HFFc6 (cell line): ENCODE data around the gene THADA. TPM values are rescaled to one million over a fixed set of nuclear protein-coding genes. Genes with fewer than 3 reads are reported as not detected.
A peak's percentile ranks its signal among the peaks of the same experiment; 100 is the strongest.

Experiments
- DNase-seq: peaks from one replicate; pipeline ENCODE4 v3.0.0-alpha.2; 2018
- H3K27ac Mint-ChIP-seq: 2 replicates; pipeline ENCODE4 v1.8.0; 2020; ENCODE audit warnings: mild to moderate bottlenecking, mixed read lengths
- H3K27me3 Mint-ChIP-seq: 2 replicates; pipeline ENCODE4 v1.8.0; 2021; ENCODE audit warnings: mild to moderate bottlenecking, moderate library complexity, mixed read lengths; ENCODE audit not compliant: insufficient read depth
- H3K36me3 Mint-ChIP-seq: 2 replicates; pipeline ENCODE4 v1.8.0; 2021; ENCODE audit warnings: low read depth, mixed read lengths
- H3K4me1 Mint-ChIP-seq: 2 replicates; pipeline ENCODE4 v1.8.0; 2020; ENCODE audit warnings: low read depth, mixed read lengths
- H3K4me3 Mint-ChIP-seq: 2 replicates; pipeline ENCODE4 v1.8.0; 2020; ENCODE audit warnings: mild to moderate bottlenecking, moderate library complexity, mixed read lengths
- H3K9me3 Mint-ChIP-seq: 2 replicates; pipeline ENCODE4 v1.8.0; 2020; ENCODE audit warnings: mild to moderate bottlenecking, mixed read lengths
- CTCF ChIP-seq: fragments of 200-600 bp; sonication (generic); IDR thresholded peaks from 2 replicates; pipeline ENCODE4 v1.5.0; 2021; ENCODE audit warnings: antibody characterized with exemption, mild to moderate bottlenecking
- total RNA-seq, 6 experiments: library from RNA; stranded (reverse); fragmentation: NEBNext Ultra II Directional; extraction: Animal tissue kit (Norgen Biotek cat#: 25700); gene quantifications; 2 replicates in 1 of 6; 3 replicates in 5 of 6; pipeline ENCODE4 v1.2.3, GENCODE V29; 2021

THADA gene
- total RNA-seq, 6 experiments from 2014 or later = 14.3 to 20.5 (median 17.3) TPM

GRCh38 chr2:43319541-43319940 is 276.3 kb downstream of the THADA start:
- Mint-ChIP-seq H3K36me3 (peaks cover 31% of the 10 kb centered on the region), H3K4me3 (peak overlapping the region; percentile 33)
- no peak for DNase-seq

GRCh38 chr2:43318791-43319190 is 277.0 kb downstream of the THADA start:
- Mint-ChIP-seq H3K4me1 (peaks cover 33% of the 10 kb centered on the region), H3K9me3 (no peaks in the 10 kb centered on the region), H3K27me3 (peaks cover 10% of the 10 kb centered on the region), H3K27ac (no peak overlapping the region), H3K4me3 (peak overlapping the region; percentile 33; the same call in 1 of the 2 replicates), H3K36me3 (peaks cover 27% of the 10 kb centered on the region)
- peak; percentile 62 for DNase-seq
- TF ChIP-seq CTCF = no peak

More at GRCh38 chr2:43319541-43319940, 276.3 kb downstream of the THADA start:
- Mint-ChIP-seq H3K4me1 (peaks cover 34% of the 10 kb centered on the region), H3K9me3 (no peaks in the 10 kb centered on the region), H3K27me3 (peaks cover 10% of the 10 kb centered on the region), H3K27ac (no peak overlapping the region)
- no peak for TF ChIP-seq CTCF

GRCh38 chr2:43317680-43318079 is 278.2 kb downstream of the THADA start:
- Mint-ChIP-seq H3K27me3 (0 out of 2 replicates have a peak, but pooled peaks cover 3% of the 10 kb centered on the region), H3K27ac (no peak overlapping the region)

GRCh38 chr2:43317194-43317593 is 278.6 kb downstream of the THADA start:
- H3K4me1 Mint-ChIP-seq = peaks cover 48% of the 10 kb centered on the region

More at GRCh38 chr2:43317680-43318079, 278.2 kb downstream of the THADA start:
- Mint-ChIP-seq H3K4me1 (peaks cover 43% of the 10 kb centered on the region), H3K9me3 (no peaks in the 10 kb centered on the region), H3K4me3 (no peak overlapping the region), H3K36me3 (peaks cover 23% of the 10 kb centered on the region)
- DNase-seq = no peak
- TF ChIP-seq CTCF = no peak

GRCh38 chr2:43315482-43315881 is 280.4 kb downstream of the THADA start:
- no peak for DNase-seq
- H3K27ac Mint-ChIP-seq = no peak overlapping the region
- H3K27me3 Mint-ChIP-seq = 0 out of 2 replicates have a peak, but pooled peaks cover 3% of the 10 kb centered on the region
- TF ChIP-seq CTCF = no peak
- no peaks in the 10 kb centered on the region for H3K9me3 Mint-ChIP-seq
- H3K4me3 Mint-ChIP-seq = no peak overlapping the region
- peaks cover 15% of the 10 kb centered on the region for H3K36me3 Mint-ChIP-seq
- H3K4me1 Mint-ChIP-seq = peaks cover 60% of the 10 kb centered on the region

More at GRCh38 chr2:43317194-43317593, 278.6 kb downstream of the THADA start:
- H3K27ac Mint-ChIP-seq = no peak overlapping the region
- no peak for TF ChIP-seq CTCF
- no peaks in the 10 kb centered on the region for H3K9me3 Mint-ChIP-seq
- 0 out of 2 replicates have a peak, but pooled peaks cover 3% of the 10 kb centered on the region for H3K27me3 Mint-ChIP-seq
- DNase-seq = no peak
- peaks cover 23% of the 10 kb centered on the region for H3K36me3 Mint-ChIP-seq
- no peak overlapping the region for H3K4me3 Mint-ChIP-seq
